ENCODE data around the gene SLC38A9.
"Not testable (repeated sequence)": the region's sequence is repeated elsewhere in the genome, so short reads cannot be mapped to it uniquely, and the experiment has no call there.

Gene SLC38A9

GRCh38 chr5:55712023-55712859 is at the start of gene SLC38A9:
Gene SLC38A9 (minus strand): TSS chr5:55712324. CDS start chr5:55697958, 14,366 bp downstream.
- H3K9me3 ChIP-seq (ENCODE audit: control insufficient read depth in 1 of 2, low read length in 2 of 2), result no peaks in the 10 kb centered on the region
- no peaks in the 10 kb centered on the region for H3K27me3 ChIP-seq (ENCODE audit: low read depth, low read length)
- H3K36me3 ChIP-seq (ENCODE audit: control insufficient read depth in 1 of 2, insufficient read depth in 2 of 2, low read length in 2 of 2), result no peaks in the 10 kb centered on the region
- H3K4me1 ChIP-seq (ENCODE audit: control insufficient read depth in 1 of 2, insufficient read depth in 2 of 2, low read length in 2 of 2), result peaks cover 0 to 7% of the 10 kb centered on the region in 2 donors
- peak within 1 kb of the TSS; percentile 67 for H3K27ac ChIP-seq (ENCODE audit: low read length)
- H3K4me3 ChIP-seq (ENCODE audit: low read depth in 1 of 2, low read length in 2 of 2), result peak within 1 kb of the TSS; percentile 97 to 98

- H3K4me1 ChIP-seq (ENCODE audit: control insufficient read depth in 1 of 2, insufficient read depth in 2 of 2, low read length in 2 of 2); H3K9me3 ChIP-seq (ENCODE audit: control insufficient read depth in 1 of 2, low read length in 2 of 2); H3K36me3 ChIP-seq (ENCODE audit: control insufficient read depth in 1 of 2, insufficient read depth in 2 of 2, low read length in 2 of 2); H3K27ac ChIP-seq (ENCODE audit: low read length); H3K27me3 ChIP-seq (ENCODE audit: low read depth, low read length); H3K4me3 ChIP-seq (ENCODE audit: low read depth in 1 of 2, low read length in 2 of 2): not testable (repeated sequence)
These were observed 49.6 kb upstream of the SLC38A9 start for GRCh38 chr5:55761721-55762120.

GRCh38 chr5:55758714-55759113 is 46.6 kb upstream of the SLC38A9 start:
- no peaks in the 10 kb centered on the region for H3K4me1 ChIP-seq (ENCODE audit: control insufficient read depth in 1 of 2, insufficient read depth in 2 of 2, low read length in 2 of 2)
- H3K4me3 ChIP-seq (ENCODE audit: low read depth in 1 of 2, low read length in 2 of 2), result no peak overlapping the region
- H3K9me3 ChIP-seq (ENCODE audit: control insufficient read depth in 1 of 2, low read length in 2 of 2), result no peaks in the 10 kb centered on the region
- H3K36me3 ChIP-seq (ENCODE audit: control insufficient read depth in 1 of 2, insufficient read depth in 2 of 2, low read length in 2 of 2), result no peaks in the 10 kb centered on the region
- H3K27ac ChIP-seq (ENCODE audit: low read length), result no peak overlapping the region
- no peaks in the 10 kb centered on the region for H3K27me3 ChIP-seq (ENCODE audit: low read depth, low read length)

- H3K27me3 ChIP-seq (ENCODE audit: low read depth, low read length), result no peaks in the 10 kb centered on the region
- no peak overlapping the region for H3K27ac ChIP-seq (ENCODE audit: low read length)
- no peak overlapping the region for H3K4me3 ChIP-seq (ENCODE audit: low read depth in 1 of 2, low read length in 2 of 2)
- H3K9me3 ChIP-seq (ENCODE audit: control insufficient read depth in 1 of 2, low read length in 2 of 2), result no peaks in the 10 kb centered on the region
- no peaks in the 10 kb centered on the region for H3K36me3 ChIP-seq (ENCODE audit: control insufficient read depth in 1 of 2, insufficient read depth in 2 of 2, low read length in 2 of 2)
- H3K4me1 ChIP-seq (ENCODE audit: control insufficient read depth in 1 of 2, insufficient read depth in 2 of 2, low read length in 2 of 2), result no peaks in the 10 kb centered on the region
These were observed 46.1 kb upstream of the SLC38A9 start for GRCh38 chr5:55758231-55758630.

GRCh38 chr5:55750499-55750898 is 38.4 kb upstream of the SLC38A9 start:
- H3K27me3 ChIP-seq (ENCODE audit: low read depth, low read length), result no peaks in the 10 kb centered on the region
- H3K36me3 ChIP-seq (ENCODE audit: control insufficient read depth in 1 of 2, insufficient read depth in 2 of 2, low read length in 2 of 2), result no peaks in the 10 kb centered on the region
- H3K9me3 ChIP-seq (ENCODE audit: control insufficient read depth in 1 of 2, low read length in 2 of 2), result no peaks in the 10 kb centered on the region
- H3K4me1 ChIP-seq (ENCODE audit: control insufficient read depth in 1 of 2, insufficient read depth in 2 of 2, low read length in 2 of 2), result no peaks in the 10 kb centered on the region
- no peak overlapping the region for H3K27ac ChIP-seq (ENCODE audit: low read length)
- no peak overlapping the region for H3K4me3 ChIP-seq (ENCODE audit: low read depth in 1 of 2, low read length in 2 of 2)

GRCh38 chr5:55750063-55750462 is 37.9 kb upstream of the SLC38A9 start:
- H3K4me1 ChIP-seq (ENCODE audit: control insufficient read depth in 1 of 2, insufficient read depth in 2 of 2, low read length in 2 of 2), result no peaks in the 10 kb centered on the region
- H3K36me3 ChIP-seq (ENCODE audit: control insufficient read depth in 1 of 2, insufficient read depth in 2 of 2, low read length in 2 of 2), result no peaks in the 10 kb centered on the region
- H3K4me3 ChIP-seq (ENCODE audit: low read depth in 1 of 2, low read length in 2 of 2), result no peak overlapping the region
- H3K27me3 ChIP-seq (ENCODE audit: low read depth, low read length), result no peaks in the 10 kb centered on the region
- no peak overlapping the region for H3K27ac ChIP-seq (ENCODE audit: low read length)
- no peaks in the 10 kb centered on the region for H3K9me3 ChIP-seq (ENCODE audit: control insufficient read depth in 1 of 2, low read length in 2 of 2)

GRCh38 chr5:55749387-55749786 is 37.3 kb upstream of the SLC38A9 start:
- Histone ChIP-seq H3K27me3 (ENCODE audit: low read depth, low read length) (no peaks in the 10 kb centered on the region), H3K9me3 (ENCODE audit: control insufficient read depth in 1 of 2, low read length in 2 of 2) (no peaks in the 10 kb centered on the region), H3K4me3 (ENCODE audit: low read depth in 1 of 2, low read length in 2 of 2) (no peak overlapping the region), H3K4me1 (ENCODE audit: control insufficient read depth in 1 of 2, insufficient read depth in 2 of 2, low read length in 2 of 2) (no peaks in the 10 kb centered on the region), H3K36me3 (ENCODE audit: control insufficient read depth in 1 of 2, insufficient read depth in 2 of 2, low read length in 2 of 2) (no peaks in the 10 kb centered on the region), H3K27ac (ENCODE audit: low read length) (no peak overlapping the region)

GRCh38 chr5:55747778-55748318 is 35.7 kb upstream of the SLC38A9 start:
- H3K27ac ChIP-seq (ENCODE audit: low read length), result no peak overlapping the region
- no peaks in the 10 kb centered on the region for H3K36me3 ChIP-seq (ENCODE audit: control insufficient read depth in 1 of 2, insufficient read depth in 2 of 2, low read length in 2 of 2)
- H3K9me3 ChIP-seq (ENCODE audit: control insufficient read depth in 1 of 2, low read length in 2 of 2), result no peaks in the 10 kb centered on the region

GRCh38 chr5:55742778-55743177 is 30.7 kb upstream of the SLC38A9 start:
- H3K9me3 ChIP-seq (ENCODE audit: control insufficient read depth in 1 of 2, low read length in 2 of 2), result peaks cover 0 to 1% of the 10 kb centered on the region in 2 donors
- no peaks in the 10 kb centered on the region for H3K36me3 ChIP-seq (ENCODE audit: control insufficient read depth in 1 of 2, insufficient read depth in 2 of 2, low read length in 2 of 2)
- H3K27me3 ChIP-seq (ENCODE audit: low read depth, low read length), result no peaks in the 10 kb centered on the region
- H3K4me3 ChIP-seq (ENCODE audit: low read depth in 1 of 2, low read length in 2 of 2), result no peak overlapping the region
- H3K4me1 ChIP-seq (ENCODE audit: control insufficient read depth in 1 of 2, insufficient read depth in 2 of 2, low read length in 2 of 2), result no peaks in the 10 kb centered on the region
- H3K27ac ChIP-seq (ENCODE audit: low read length), result no peak overlapping the region

More at GRCh38 chr5:55747778-55748318, 35.7 kb upstream of the SLC38A9 start:
- Histone ChIP-seq H3K27me3 (ENCODE audit: low read depth, low read length) (no peaks in the 10 kb centered on the region), H3K4me3 (ENCODE audit: low read depth in 1 of 2, low read length in 2 of 2) (no peak overlapping the region), H3K4me1 (ENCODE audit: control insufficient read depth in 1 of 2, insufficient read depth in 2 of 2, low read length in 2 of 2) (no peaks in the 10 kb centered on the region)

GRCh38 chr5:55737793-55738192 is 25.7 kb upstream of the SLC38A9 start, which contains the start of gene DDX4:
Gene DDX4 (plus strand): TSS chr5:55738061. CDS start chr5:55738964, 903 bp downstream.
- H3K4me1 ChIP-seq (ENCODE audit: control insufficient read depth in 1 of 2, insufficient read depth in 2 of 2, low read length in 2 of 2), result no peaks in the 10 kb centered on the region
- H3K4me3 ChIP-seq (ENCODE audit: low read depth in 1 of 2, low read length in 2 of 2), result no peak within 1 kb of the TSS
- H3K9me3 ChIP-seq (ENCODE audit: control insufficient read depth in 1 of 2, low read length in 2 of 2), result peaks cover 0 to 2% of the 10 kb centered on the region in 2 donors
- no peak within 1 kb of the TSS for H3K27ac ChIP-seq (ENCODE audit: low read length)
- H3K36me3 ChIP-seq (ENCODE audit: control insufficient read depth in 1 of 2, insufficient read depth in 2 of 2, low read length in 2 of 2), result no peaks in the 10 kb centered on the region
- no peaks in the 10 kb centered on the region for H3K27me3 ChIP-seq (ENCODE audit: low read depth, low read length)

GRCh38 chr5:55734658-55735057 is 22.5 kb upstream of the SLC38A9 start:
- no peaks in the 10 kb centered on the region for H3K27me3 ChIP-seq (ENCODE audit: low read depth, low read length)
- no peak overlapping the region for H3K27ac ChIP-seq (ENCODE audit: low read length)
- peaks cover 0 to 2% of the 10 kb centered on the region in 2 donors for H3K9me3 ChIP-seq (ENCODE audit: control insufficient read depth in 1 of 2, low read length in 2 of 2)
- H3K4me1 ChIP-seq (ENCODE audit: control insufficient read depth in 1 of 2, insufficient read depth in 2 of 2, low read length in 2 of 2), result no peaks in the 10 kb centered on the region
- no peaks in the 10 kb centered on the region for H3K36me3 ChIP-seq (ENCODE audit: control insufficient read depth in 1 of 2, insufficient read depth in 2 of 2, low read length in 2 of 2)
- no peak overlapping the region for H3K4me3 ChIP-seq (ENCODE audit: low read depth in 1 of 2, low read length in 2 of 2)

Measured in muscle layer of duodenum (tissue), 2 donors.